GM21723 (cell line): Measurements from ENCODE around the gene CENPX.
"Not testable (repeated sequence)": the region's sequence is repeated elsewhere in the genome, so short reads cannot be mapped to it uniquely, and the experiment has no call there.

ENCODE experiments used
- ATAC-seq: cut with Tn5 transposase; IDR thresholded peaks from one replicate; pipeline ENCODE4 v1.9.1; 2021; ENCODE audit warnings: mild to moderate bottlenecking, moderate library complexity; ENCODE audit not compliant: unreplicated experiment

The CENPX gene

GRCh38 chr17:81981511-81981910, 41.2 kb downstream of the CENPX start:
- ATAC-seq: not testable (repeated sequence)

GRCh38 chr17:81980707-81981343, 41.9 kb downstream of the CENPX start:
- no peak for ATAC-seq

GRCh38 chr17:81980122-81980521, 42.6 kb downstream of the CENPX start:
- no peak for ATAC-seq

GRCh38 chr17:81978524-81979298, 44.0 kb downstream of the CENPX start:
- ATAC-seq: no peak

GRCh38 chr17:81977211-81977808, 45.4 kb downstream of the CENPX start, which contains the start of gene ASPSCR1:
Gene ASPSCR1 (plus strand): TSS chr17:81977629. CDS start chr17:81977647, 18 bp downstream.
- ATAC-seq: peak; percentile 79

GRCh38 chr17:81976332-81977210, 46.1 kb downstream of the CENPX start:
- ATAC-seq: peak; percentile 5

GRCh38 chr17:81973432-81973831, 49.2 kb downstream of the CENPX start:
- ATAC-seq: no peak

GRCh38 chr17:81968850-81969812, 53.5 kb downstream of the CENPX start:
- no peak for ATAC-seq
